WTC11 (cell line): ENCODE measurements around the gene CALHM4.

Source experiments
- ATF2 ChIP-seq: sonication (generic); formaldehyde crosslinking; IDR thresholded peaks from 2 replicates; pipeline ENCODE4 v1.8.1; 2022; ENCODE audit warnings: low read depth, missing genetic modification reagents, borderline replicate concordance
- ELF4 ChIP-seq: sonication (generic); formaldehyde crosslinking; IDR thresholded peaks from 2 replicates; pipeline ENCODE4 v1.8.1; 2022; ENCODE audit warnings: low read depth, mild to moderate bottlenecking, moderate library complexity, missing genetic modification reagents
- IRF2 ChIP-seq: sonication (generic); formaldehyde crosslinking; IDR thresholded peaks from 2 replicates; pipeline ENCODE4 v1.8.0; 2022; ENCODE audit warnings: low read depth, missing genetic modification reagents, borderline replicate concordance
- TEAD4 ChIP-seq: sonication (generic); formaldehyde crosslinking; IDR thresholded peaks from 2 replicates; pipeline ENCODE4 v1.8.0; 2022; ENCODE audit warnings: mild to moderate bottlenecking, missing genetic modification reagents
- ZBTB43 ChIP-seq: sonication (generic); formaldehyde crosslinking; IDR thresholded peaks from 2 replicates; pipeline ENCODE4 v1.8.1; 2023; ENCODE audit warnings: mild to moderate bottlenecking, missing genetic modification reagents
- ZNF423 ChIP-seq: fragments of 250-450 bp; sonication (Bioruptor Pico); IDR thresholded peaks from 2 replicates; pipeline ENCODE4 v2.1.2; 2022; ENCODE audit warnings: mild to moderate bottlenecking, moderate library complexity
- TF ChIP-seq, protein P1 (sequence below): fragments of 200-600 bp; IDR thresholded peaks from 2 replicates; pipeline ENCODE4 v1.8.0; 2022; ENCODE audit warnings: antibody characterized with exemption
- TF ChIP-seq, protein P2 (sequence below): sonication (generic); formaldehyde crosslinking; IDR thresholded peaks from 2 replicates; pipeline ENCODE4 v1.8.1; 2023; ENCODE audit warnings: mild to moderate bottlenecking, missing genetic modification reagents, moderate library complexity
- TF ChIP-seq, protein P3 (sequence below): sonication (generic); formaldehyde crosslinking; IDR thresholded peaks from 2 replicates; pipeline ENCODE4 v1.8.0; 2022; ENCODE audit warnings: missing genetic modification reagents

- TF ChIP-seq, protein P1, sequence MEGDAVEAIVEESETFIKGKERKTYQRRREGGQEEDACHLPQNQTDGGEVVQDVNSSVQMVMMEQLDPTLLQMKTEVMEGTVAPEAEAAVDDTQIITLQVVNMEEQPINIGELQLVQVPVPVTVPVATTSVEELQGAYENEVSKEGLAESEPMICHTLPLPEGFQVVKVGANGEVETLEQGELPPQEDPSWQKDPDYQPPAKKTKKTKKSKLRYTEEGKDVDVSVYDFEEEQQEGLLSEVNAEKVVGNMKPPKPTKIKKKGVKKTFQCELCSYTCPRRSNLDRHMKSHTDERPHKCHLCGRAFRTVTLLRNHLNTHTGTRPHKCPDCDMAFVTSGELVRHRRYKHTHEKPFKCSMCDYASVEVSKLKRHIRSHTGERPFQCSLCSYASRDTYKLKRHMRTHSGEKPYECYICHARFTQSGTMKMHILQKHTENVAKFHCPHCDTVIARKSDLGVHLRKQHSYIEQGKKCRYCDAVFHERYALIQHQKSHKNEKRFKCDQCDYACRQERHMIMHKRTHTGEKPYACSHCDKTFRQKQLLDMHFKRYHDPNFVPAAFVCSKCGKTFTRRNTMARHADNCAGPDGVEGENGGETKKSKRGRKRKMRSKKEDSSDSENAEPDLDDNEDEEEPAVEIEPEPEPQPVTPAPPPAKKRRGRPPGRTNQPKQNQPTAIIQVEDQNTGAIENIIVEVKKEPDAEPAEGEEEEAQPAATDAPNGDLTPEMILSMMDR = no peak
- TF ChIP-seq ZBTB43 (CRISPR knock-in tag) = no peak
- no peak for TF ChIP-seq TEAD4 (CRISPR knock-in tag)
- no peak for TF ChIP-seq ELF4 (CRISPR knock-in tag)
- no peak for TF ChIP-seq ATF2 (CRISPR knock-in tag)
- TF ChIP-seq ZNF423 (CRISPR knock-in tag) = no peak
- TF ChIP-seq, protein P2, sequence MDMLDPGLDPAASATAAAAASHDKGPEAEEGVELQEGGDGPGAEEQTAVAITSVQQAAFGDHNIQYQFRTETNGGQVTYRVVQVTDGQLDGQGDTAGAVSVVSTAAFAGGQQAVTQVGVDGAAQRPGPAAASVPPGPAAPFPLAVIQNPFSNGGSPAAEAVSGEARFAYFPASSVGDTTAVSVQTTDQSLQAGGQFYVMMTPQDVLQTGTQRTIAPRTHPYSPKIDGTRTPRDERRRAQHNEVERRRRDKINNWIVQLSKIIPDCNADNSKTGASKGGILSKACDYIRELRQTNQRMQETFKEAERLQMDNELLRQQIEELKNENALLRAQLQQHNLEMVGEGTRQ (CRISPR knock-in tag) = no peak
- TF ChIP-seq, protein P3, sequence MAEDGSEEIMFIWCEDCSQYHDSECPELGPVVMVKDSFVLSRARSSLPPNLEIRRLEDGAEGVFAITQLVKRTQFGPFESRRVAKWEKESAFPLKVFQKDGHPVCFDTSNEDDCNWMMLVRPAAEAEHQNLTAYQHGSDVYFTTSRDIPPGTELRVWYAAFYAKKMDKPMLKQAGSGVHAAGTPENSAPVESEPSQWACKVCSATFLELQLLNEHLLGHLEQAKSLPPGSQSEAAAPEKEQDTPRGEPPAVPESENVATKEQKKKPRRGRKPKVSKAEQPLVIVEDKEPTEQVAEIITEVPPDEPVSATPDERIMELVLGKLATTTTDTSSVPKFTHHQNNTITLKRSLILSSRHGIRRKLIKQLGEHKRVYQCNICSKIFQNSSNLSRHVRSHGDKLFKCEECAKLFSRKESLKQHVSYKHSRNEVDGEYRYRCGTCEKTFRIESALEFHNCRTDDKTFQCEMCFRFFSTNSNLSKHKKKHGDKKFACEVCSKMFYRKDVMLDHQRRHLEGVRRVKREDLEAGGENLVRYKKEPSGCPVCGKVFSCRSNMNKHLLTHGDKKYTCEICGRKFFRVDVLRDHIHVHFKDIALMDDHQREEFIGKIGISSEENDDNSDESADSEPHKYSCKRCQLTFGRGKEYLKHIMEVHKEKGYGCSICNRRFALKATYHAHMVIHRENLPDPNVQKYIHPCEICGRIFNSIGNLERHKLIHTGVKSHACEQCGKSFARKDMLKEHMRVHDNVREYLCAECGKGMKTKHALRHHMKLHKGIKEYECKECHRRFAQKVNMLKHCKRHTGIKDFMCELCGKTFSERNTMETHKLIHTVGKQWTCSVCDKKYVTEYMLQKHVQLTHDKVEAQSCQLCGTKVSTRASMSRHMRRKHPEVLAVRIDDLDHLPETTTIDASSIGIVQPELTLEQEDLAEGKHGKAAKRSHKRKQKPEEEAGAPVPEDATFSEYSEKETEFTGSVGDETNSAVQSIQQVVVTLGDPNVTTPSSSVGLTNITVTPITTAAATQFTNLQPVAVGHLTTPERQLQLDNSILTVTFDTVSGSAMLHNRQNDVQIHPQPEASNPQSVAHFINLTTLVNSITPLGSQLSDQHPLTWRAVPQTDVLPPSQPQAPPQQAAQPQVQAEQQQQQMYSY (CRISPR knock-in tag) = no peak
- TF ChIP-seq IRF2 (CRISPR knock-in tag) = no peak
These were observed 41.4 kb upstream of the CALHM4 start for GRCh38 chr6:116512111-116512559.
